Left lung (tissue), 10 donors: Measurements from ENCODE around the gene SRPK2. TPM values are rescaled to one million over a fixed set of nuclear protein-coding genes. Genes with fewer than 3 reads are reported as not detected.

Experiments used
- ATAC-seq: fragments of 200-7000 bp; cut with Tn5 transposase; one replicate; pipeline ENCODE4 v1.9.1; 2020; ENCODE audit warnings: moderate library complexity
- DNase-seq, 4 donors: peaks; one replicate each; pipeline ENCODE4 v3.0.0-alpha.2; 2013 to 2020
- H3K27ac ChIP-seq, 2 donors: fragments of 200-600 bp; sonication (generic) in 1 of 2; one replicate each; pipeline versions ENCODE4 v1.5.0 to v1.8.0; 2020 to 2021
- H3K27me3 ChIP-seq, 2 donors: fragments of 200-600 bp; sonication (generic) in 1 of 2; one replicate each; pipeline versions ENCODE4 v1.5.0 to v1.8.0; 2020 to 2021
- H3K36me3 ChIP-seq, 2 donors: fragments of 200-600 bp; sonication (generic) in 1 of 2; one replicate each; pipeline versions ENCODE4 v1.5.0 to v1.8.0; 2020 to 2021
- H3K4me1 ChIP-seq, 2 donors: fragments of 200-600 bp; one replicate each; pipeline ENCODE4 v1.8.0; 2021
- H3K4me3 ChIP-seq, 2 donors: fragments of 200-600 bp; sonication (generic) in 1 of 2; one replicate each; pipeline versions ENCODE4 v1.5.0 to v1.8.0; 2020 to 2021; ENCODE audit warnings: mild to moderate bottlenecking in 1 of 2
- H3K9me3 ChIP-seq, 2 donors: fragments of 200-600 bp; sonication (generic) in 1 of 2; one replicate each; pipeline versions ENCODE4 v1.5.0 to v1.8.0; 2020 to 2021
- CTCF ChIP-seq, 2 donors: fragments of 200-600 bp; sonication (generic) in 1 of 2; IDR thresholded peaks; one replicate each; pipeline versions ENCODE4 v1.5.0 to v1.8.0; 2021; ENCODE audit warnings: antibody characterized with exemption in 2 of 2
- intact Hi-C, 2 donors: fragments of 100-400 bp; cut with DNase I; formaldehyde crosslinking; loops; one replicate each; pipeline versions ENCODE4 v1.11.2 to v1.14.2; 2022
- polyA plus RNA-seq, 6 donors: library from polyadenylated mRNA; unstranded; fragments of 120-200 nt; gene quantifications; one replicate each; pipeline ENCODE4 v1.2.1, GENCODE V29; 2013; ENCODE audit not compliant: insufficient read length in 6 of 6
- total RNA-seq, 2 donors: library from RNA; stranded (reverse); fragmentation: NEBNext Ultra II Directional; extraction: Animal tissue kit (Norgen Biotek cat#: 25700); gene quantifications; one replicate each; pipeline ENCODE4 v1.2.1, GENCODE V29; 2021
- donor health status: DM: no; HTN: yes; CAD: no.
- donor health status: DM: no; HTN: no; CAD: no.

Gene SRPK2
- total and polyA plus RNA-seq, 8 donors, result 42.9 to 63.4 (median 52.1) TPM

- H3K36me3 ChIP-seq, result no peaks in the 10 kb centered on the region
- intact Hi-C loops, result no loop called here
- H3K27ac ChIP-seq, result no peak overlapping the region
- DNase-seq (no peak), ATAC-seq (no peak)
- no peaks in the 10 kb centered on the region for H3K9me3 ChIP-seq
- no peak for TF ChIP-seq CTCF (IDR thresholded peaks at IDR 0.05)
- H3K4me3 ChIP-seq, result no peak overlapping the region
- H3K27me3 ChIP-seq, result no peaks in the 10 kb centered on the region
- peaks cover 12 to 38% of the 10 kb centered on the region in 2 donors for H3K4me1 ChIP-seq
These were observed 33.0 kb downstream of the SRPK2 start for GRCh38 chr7:105355701-105356100.

- no peak for TF ChIP-seq CTCF (IDR thresholded peaks at IDR 0.05)
- DNase-seq (no peak), ATAC-seq (no peak)
- Histone ChIP-seq H3K27me3 (no peaks in the 10 kb centered on the region), H3K4me3 (no peak overlapping the region), H3K4me1 (peaks cover 12 to 40% of the 10 kb centered on the region in 2 donors), H3K9me3 (no peaks in the 10 kb centered on the region), H3K36me3 (no peaks in the 10 kb centered on the region), H3K27ac (no peak overlapping the region)
- intact Hi-C loops, result no loop called here
These were observed 34.3 kb downstream of the SRPK2 start for GRCh38 chr7:105354383-105354782.

GRCh38 chr7:105353752-105354328 is 34.9 kb downstream of the SRPK2 start:
- Histone ChIP-seq H3K27me3 (no peaks in the 10 kb centered on the region), H3K9me3 (no peaks in the 10 kb centered on the region), H3K4me1 (peaks cover 12 to 40% of the 10 kb centered on the region in 2 donors), H3K27ac (no peak overlapping the region), H3K4me3 (no peak overlapping the region), H3K36me3 (no peaks in the 10 kb centered on the region)
- ATAC-seq (peak; percentile 29), DNase-seq (peak in 1 of 4 donors; percentile 71)
- no peak for TF ChIP-seq CTCF (IDR thresholded peaks at IDR 0.05)
- intact Hi-C loops, result no loop called here

GRCh38 chr7:105352901-105353668 is 35.6 kb downstream of the SRPK2 start:
- no peaks in the 10 kb centered on the region for H3K27me3 ChIP-seq
- no peaks in the 10 kb centered on the region for H3K9me3 ChIP-seq
- H3K36me3 ChIP-seq, result no peaks in the 10 kb centered on the region
- H3K4me3 ChIP-seq, result no peak overlapping the region
- ATAC-seq (no peak), DNase-seq (no peak)
- intact Hi-C loops, result no loop called here
- H3K4me1 ChIP-seq, result peaks cover 12 to 40% of the 10 kb centered on the region in 2 donors
- no peak for TF ChIP-seq CTCF (IDR thresholded peaks at IDR 0.05)
- H3K27ac ChIP-seq, result peak overlapping the region; percentile 55 to 80

- H3K4me1 ChIP-seq, result peaks cover 12 to 50% of the 10 kb centered on the region in 2 donors
- H3K9me3 ChIP-seq, result no peaks in the 10 kb centered on the region
- TF ChIP-seq CTCF (IDR thresholded peaks at IDR 0.05), result no peak
- no peak overlapping the region for H3K4me3 ChIP-seq
- no peaks in the 10 kb centered on the region for H3K36me3 ChIP-seq
- H3K27ac ChIP-seq, result peak overlapping the region; percentile 55 to 80
- ATAC-seq (peak; percentile 93), DNase-seq (peak in 3 of 4 donors; percentile 37 to 87 (median 64))
- no peaks in the 10 kb centered on the region for H3K27me3 ChIP-seq
- intact Hi-C loops, result no loop called here
These were observed 36.6 kb downstream of the SRPK2 start for GRCh38 chr7:105352018-105352612.
